T-helper 2 cell treated with Interferon-gamma antibody and Interleukin-4, amounts not matched to agents 5 μg/mL and 100 μg/mL, for 36 hours (primary cell): ENCODE measurements around the gene DAG1.

Experiments
- DNase-seq: peaks from one replicate; pipeline ENCODE4 v3.0.0; 2021; ENCODE audit warnings: low spot score
- H3K27ac Mint-ChIP-seq: one replicate; pipeline ENCODE4 v1.8.0; 2021; ENCODE audit warnings: mild to moderate bottlenecking, mixed read lengths
- H3K27me3 Mint-ChIP-seq: one replicate; pipeline ENCODE4 v1.8.0; 2021; ENCODE audit warnings: low read depth, mixed read lengths
- H3K36me3 Mint-ChIP-seq: one replicate; pipeline ENCODE4 v1.8.0; 2021; ENCODE audit warnings: low read depth, mixed read lengths
- H3K4me1 Mint-ChIP-seq: one replicate; pipeline ENCODE4 v1.8.0; 2021; ENCODE audit warnings: low read depth, mixed read lengths
- H3K4me3 Mint-ChIP-seq: one replicate; pipeline ENCODE4 v1.8.0; 2022; ENCODE audit warnings: mild to moderate bottlenecking, moderate library complexity, mixed read lengths
- H3K9me3 Mint-ChIP-seq: one replicate; pipeline ENCODE4 v1.8.0; 2021; ENCODE audit warnings: mixed read lengths

DAG1 gene

DNA sequence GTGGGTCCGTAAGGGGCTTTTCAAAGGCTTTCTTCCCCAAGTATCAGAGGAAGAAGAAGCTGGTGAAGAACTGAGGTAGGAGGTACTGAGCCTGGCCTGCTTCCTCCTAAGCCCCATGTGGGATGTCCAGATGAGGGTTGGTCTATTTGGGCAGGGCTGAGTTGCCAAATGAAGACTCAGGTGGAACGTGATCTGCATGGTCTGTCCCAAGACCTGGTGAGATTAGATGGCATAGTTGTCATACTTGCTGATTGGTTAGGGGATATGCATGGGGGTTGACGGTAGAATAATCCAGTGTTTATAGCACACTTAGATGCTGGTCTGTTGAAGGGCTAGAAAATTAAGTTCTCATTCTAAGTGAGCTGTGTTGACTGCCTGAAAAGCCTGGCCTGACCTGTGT lies 47.9 kb downstream of the DAG1 start:
- H3K36me3 Mint-ChIP-seq, result peaks cover 19% of the 10 kb centered on the region
- H3K4me3 Mint-ChIP-seq, result no peak overlapping the region
- H3K4me1 Mint-ChIP-seq, result peaks cover 3% of the 10 kb centered on the region
- H3K27me3 Mint-ChIP-seq, result no peaks in the 10 kb centered on the region
- no peak for DNase-seq
- H3K27ac Mint-ChIP-seq, result no peak overlapping the region
- H3K9me3 Mint-ChIP-seq, result no peaks in the 10 kb centered on the region

DNA sequence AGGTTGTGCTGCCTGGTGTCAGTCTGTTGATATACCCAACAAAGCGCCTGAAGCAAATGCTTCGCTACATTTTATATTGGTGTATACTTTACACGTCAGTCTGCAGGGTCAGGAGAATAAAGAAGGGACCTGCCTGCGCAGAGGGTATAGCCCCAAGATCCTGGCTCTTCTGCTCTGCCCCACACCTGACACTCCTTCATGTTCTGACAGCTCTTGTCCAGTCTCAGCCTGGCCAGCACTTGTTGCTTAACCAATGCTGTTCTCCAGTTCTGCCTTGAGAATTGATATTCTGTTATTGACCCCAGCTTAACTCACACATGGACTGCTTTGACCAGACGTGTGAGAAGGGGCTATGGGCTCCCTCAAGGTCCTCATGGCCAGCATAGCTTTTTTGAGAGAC lies 48.4 kb downstream of the DAG1 start:
- no peak for DNase-seq
- H3K4me3 Mint-ChIP-seq, result no peak overlapping the region
- H3K27ac Mint-ChIP-seq, result no peak overlapping the region
- peaks cover 3% of the 10 kb centered on the region for H3K4me1 Mint-ChIP-seq
- H3K9me3 Mint-ChIP-seq, result no peaks in the 10 kb centered on the region
- H3K36me3 Mint-ChIP-seq, result peaks cover 16% of the 10 kb centered on the region
- no peaks in the 10 kb centered on the region for H3K27me3 Mint-ChIP-seq

DNA sequence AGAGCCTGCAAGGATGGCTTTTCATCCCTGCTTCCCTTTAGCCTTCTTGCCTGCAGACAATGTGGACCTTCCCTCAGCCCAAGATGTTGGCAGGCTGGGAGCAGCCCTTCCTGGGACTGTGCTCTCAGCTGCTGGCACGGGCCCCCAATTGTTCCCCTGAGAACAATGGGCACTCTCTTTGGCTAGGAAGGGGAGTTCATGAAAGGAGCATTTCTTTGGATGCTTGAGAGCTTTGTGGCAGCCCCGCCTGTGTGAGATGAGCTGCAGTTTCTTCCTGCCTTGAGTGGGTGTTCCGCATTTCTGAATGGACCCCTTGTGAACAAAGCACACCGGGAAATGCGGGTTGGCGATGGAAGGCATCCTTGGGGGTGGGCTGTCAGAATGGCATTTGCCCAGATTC lies 49.2 kb downstream of the DAG1 start:
- H3K27me3 Mint-ChIP-seq, result no peaks in the 10 kb centered on the region
- peaks cover 3% of the 10 kb centered on the region for H3K4me1 Mint-ChIP-seq
- no peak for DNase-seq
- peaks cover 11% of the 10 kb centered on the region for H3K36me3 Mint-ChIP-seq
- H3K27ac Mint-ChIP-seq, result no peak overlapping the region
- H3K4me3 Mint-ChIP-seq, result no peak overlapping the region
- H3K9me3 Mint-ChIP-seq, result no peaks in the 10 kb centered on the region

DNA sequence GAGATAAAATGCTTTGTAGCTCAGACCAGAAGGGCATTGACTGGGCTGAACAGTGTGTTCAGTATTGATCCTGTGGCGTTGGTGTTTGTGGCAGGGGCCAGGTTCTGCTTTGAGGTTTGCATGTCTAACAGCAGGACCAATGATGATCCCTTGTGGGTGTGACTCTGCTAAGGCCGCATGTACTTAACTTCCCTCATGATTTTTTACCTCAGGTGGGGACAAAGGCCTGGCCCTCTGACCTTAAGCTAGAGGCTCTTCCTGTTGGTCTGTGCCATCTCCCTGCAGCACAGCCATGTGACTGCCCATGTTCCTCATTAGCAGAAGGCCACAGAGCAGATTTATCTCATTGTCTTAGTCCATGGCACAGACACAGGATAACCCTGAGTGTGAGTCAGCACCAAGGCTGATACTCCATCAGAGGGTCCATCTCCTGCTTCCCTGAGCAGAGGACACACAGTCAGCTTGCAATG lies 49.9 kb downstream of the DAG1 start:
- no peaks in the 10 kb centered on the region for H3K9me3 Mint-ChIP-seq
- H3K4me3 Mint-ChIP-seq, result no peak overlapping the region
- peaks cover 11% of the 10 kb centered on the region for H3K36me3 Mint-ChIP-seq
- H3K27me3 Mint-ChIP-seq, result no peaks in the 10 kb centered on the region
- no peak overlapping the region for H3K27ac Mint-ChIP-seq
- DNase-seq, result no peak
- H3K4me1 Mint-ChIP-seq, result peaks cover 3% of the 10 kb centered on the region

DNA sequence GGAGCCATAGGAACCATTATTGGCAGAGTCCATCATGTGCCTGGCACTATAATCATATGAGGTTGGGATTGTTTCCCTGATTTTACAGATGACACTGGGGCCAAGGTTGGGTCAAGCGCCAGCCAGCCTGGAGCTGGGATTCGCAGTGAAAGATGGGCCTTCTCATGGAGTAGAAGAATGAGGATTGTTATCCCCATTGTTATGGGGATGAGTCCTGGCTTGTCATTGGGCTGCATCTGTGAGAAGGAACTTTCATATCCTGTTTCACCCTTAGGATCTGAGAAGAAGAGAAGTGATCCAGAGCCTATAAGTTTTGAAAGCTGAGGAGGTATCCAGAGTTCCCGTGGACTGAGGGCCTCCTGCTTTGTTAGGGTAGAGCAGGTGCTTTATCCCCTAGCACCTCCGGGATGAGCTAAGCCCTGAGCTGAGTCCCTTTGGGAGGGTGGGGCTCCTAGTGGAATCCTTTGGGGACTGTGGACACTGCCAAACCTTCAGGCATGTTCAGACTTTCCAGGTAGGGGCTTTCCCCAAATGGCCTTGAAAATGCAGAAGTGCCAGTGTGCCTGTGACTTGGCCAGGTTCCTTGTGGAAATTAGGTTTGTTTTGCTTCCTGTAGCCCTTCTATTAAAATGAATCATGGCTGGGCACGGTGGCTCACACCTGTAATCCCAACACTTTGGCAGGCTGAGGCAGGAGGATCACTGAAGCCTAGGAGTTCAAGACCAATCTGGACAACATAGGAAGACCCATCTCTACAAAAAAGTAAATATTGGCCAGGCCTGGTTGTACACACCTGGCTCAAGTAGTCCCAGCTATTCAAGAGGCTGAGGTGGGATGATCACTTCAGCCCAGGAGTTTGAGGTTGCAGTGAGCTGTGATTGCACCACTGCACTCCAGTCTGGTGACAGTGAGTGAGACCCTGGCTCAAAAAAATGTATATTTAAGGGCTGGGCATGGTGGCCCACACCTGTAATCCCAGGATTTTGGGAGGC lies 54.0 kb downstream of the DAG1 start:
- peaks cover 3% of the 10 kb centered on the region for H3K4me1 Mint-ChIP-seq
- H3K27ac Mint-ChIP-seq, result no peak overlapping the region
- no peaks in the 10 kb centered on the region for H3K9me3 Mint-ChIP-seq
- no peaks in the 10 kb centered on the region for H3K27me3 Mint-ChIP-seq
- no peak overlapping the region for H3K4me3 Mint-ChIP-seq
- DNase-seq, result no peak
- H3K36me3 Mint-ChIP-seq, result no peaks in the 10 kb centered on the region

DNA sequence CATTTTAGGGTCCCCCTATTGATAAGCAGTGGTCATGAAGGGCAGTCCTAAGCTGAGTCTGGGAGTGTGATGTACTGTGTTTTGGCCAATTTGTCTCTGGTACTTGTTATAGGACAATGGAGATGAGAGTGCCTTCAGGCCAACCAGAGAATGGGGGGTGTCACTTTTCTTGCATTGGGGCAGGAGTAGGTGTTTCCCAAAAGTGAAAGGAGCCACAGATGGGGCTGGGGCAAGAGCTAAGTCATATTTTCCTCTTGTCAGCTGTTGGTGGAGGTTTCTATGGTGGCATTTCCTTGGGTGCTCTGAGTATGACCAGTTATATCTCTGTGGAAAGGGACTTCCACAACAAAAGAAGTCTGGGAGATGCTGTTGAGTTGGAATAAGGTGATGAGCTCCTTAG lies 59.5 kb downstream of the DAG1 start:
- H3K4me3 Mint-ChIP-seq, result no peak overlapping the region
- no peaks in the 10 kb centered on the region for H3K9me3 Mint-ChIP-seq
- peaks cover 17% of the 10 kb centered on the region for H3K36me3 Mint-ChIP-seq
- peak overlapping the region; percentile 52 for H3K27ac Mint-ChIP-seq
- H3K27me3 Mint-ChIP-seq, result no peaks in the 10 kb centered on the region
- peaks cover 5% of the 10 kb centered on the region for H3K4me1 Mint-ChIP-seq
- DNase-seq, result peak; percentile 44

DNA sequence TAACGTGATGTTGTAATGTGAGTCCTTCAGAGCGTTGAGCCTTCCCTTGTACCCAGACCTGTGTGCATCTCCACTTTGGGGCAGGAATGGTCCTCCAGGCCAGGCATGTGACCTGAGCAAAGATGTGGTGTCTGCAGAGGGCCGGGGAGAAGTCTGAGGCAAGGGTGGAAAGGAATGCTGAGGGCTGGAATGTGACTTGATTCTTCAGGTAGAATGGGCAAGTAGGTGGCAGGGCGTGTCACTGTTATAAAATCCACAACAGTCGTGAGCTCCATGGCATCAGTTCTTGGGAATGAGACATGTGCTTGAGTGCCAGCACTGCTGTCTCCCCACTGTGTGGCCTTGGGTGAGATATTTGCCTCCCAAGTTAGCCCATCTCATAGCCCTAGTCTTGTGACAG lies 60.2 kb downstream of the DAG1 start:
- Mint-ChIP-seq H3K4me1 (peaks cover 5% of the 10 kb centered on the region), H3K27me3 (no peaks in the 10 kb centered on the region), H3K27ac (no peak overlapping the region), H3K4me3 (no peak overlapping the region), H3K9me3 (no peaks in the 10 kb centered on the region), H3K36me3 (peaks cover 18% of the 10 kb centered on the region)
- DNase-seq, result no peak

GRCh38 chr3:49530701-49531100 lies 60.6 kb downstream of the DAG1 start:
- no peak for DNase-seq
- H3K4me1 Mint-ChIP-seq, result peaks cover 5% of the 10 kb centered on the region
- H3K36me3 Mint-ChIP-seq, result peaks cover 18% of the 10 kb centered on the region
- H3K27ac Mint-ChIP-seq, result no peak overlapping the region
- H3K27me3 Mint-ChIP-seq, result no peaks in the 10 kb centered on the region
- H3K4me3 Mint-ChIP-seq, result no peak overlapping the region
- H3K9me3 Mint-ChIP-seq, result no peaks in the 10 kb centered on the region

DNA sequence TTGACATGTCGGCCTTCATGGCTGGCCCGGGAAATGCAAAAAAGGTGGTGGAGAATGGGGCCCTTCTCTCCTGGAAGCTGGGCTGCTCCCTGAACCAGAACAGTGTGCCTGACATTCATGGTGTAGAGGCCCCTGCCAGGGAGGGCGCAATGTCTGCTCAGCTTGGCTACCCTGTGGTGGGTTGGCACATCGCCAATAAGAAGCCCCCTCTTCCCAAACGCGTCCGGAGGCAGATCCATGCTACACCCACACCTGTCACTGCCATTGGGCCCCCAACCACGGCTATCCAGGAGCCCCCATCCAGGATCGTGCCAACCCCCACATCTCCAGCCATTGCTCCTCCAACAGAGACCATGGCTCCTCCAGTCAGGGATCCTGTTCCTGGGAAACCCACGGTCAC lies 61.2 kb downstream of the DAG1 start:
- Mint-ChIP-seq H3K27me3 (no peaks in the 10 kb centered on the region), H3K27ac (no peak overlapping the region), H3K4me3 (no peak overlapping the region), H3K4me1 (peaks cover 5% of the 10 kb centered on the region), H3K36me3 (peaks cover 18% of the 10 kb centered on the region), H3K9me3 (no peaks in the 10 kb centered on the region)
- no peak for DNase-seq

- no peaks in the 10 kb centered on the region for H3K27me3 Mint-ChIP-seq
- H3K4me3 Mint-ChIP-seq, result no peak overlapping the region
- H3K9me3 Mint-ChIP-seq, result no peaks in the 10 kb centered on the region
- H3K4me1 Mint-ChIP-seq, result peaks cover 5% of the 10 kb centered on the region
- peaks cover 18% of the 10 kb centered on the region for H3K36me3 Mint-ChIP-seq
- no peak for DNase-seq
- no peak overlapping the region for H3K27ac Mint-ChIP-seq
Measured at GRCh38 chr3:49531715-49532114, 61.6 kb downstream of the DAG1 start.

GRCh38 chr3:49533031-49533430 lies 63.0 kb downstream of the DAG1 start:
- no peak overlapping the region for H3K27ac Mint-ChIP-seq
- peaks cover 18% of the 10 kb centered on the region for H3K36me3 Mint-ChIP-seq
- no peaks in the 10 kb centered on the region for H3K27me3 Mint-ChIP-seq
- no peak overlapping the region for H3K4me3 Mint-ChIP-seq
- H3K4me1 Mint-ChIP-seq, result peaks cover 5% of the 10 kb centered on the region
- no peak for DNase-seq
- H3K9me3 Mint-ChIP-seq, result no peaks in the 10 kb centered on the region

DNA sequence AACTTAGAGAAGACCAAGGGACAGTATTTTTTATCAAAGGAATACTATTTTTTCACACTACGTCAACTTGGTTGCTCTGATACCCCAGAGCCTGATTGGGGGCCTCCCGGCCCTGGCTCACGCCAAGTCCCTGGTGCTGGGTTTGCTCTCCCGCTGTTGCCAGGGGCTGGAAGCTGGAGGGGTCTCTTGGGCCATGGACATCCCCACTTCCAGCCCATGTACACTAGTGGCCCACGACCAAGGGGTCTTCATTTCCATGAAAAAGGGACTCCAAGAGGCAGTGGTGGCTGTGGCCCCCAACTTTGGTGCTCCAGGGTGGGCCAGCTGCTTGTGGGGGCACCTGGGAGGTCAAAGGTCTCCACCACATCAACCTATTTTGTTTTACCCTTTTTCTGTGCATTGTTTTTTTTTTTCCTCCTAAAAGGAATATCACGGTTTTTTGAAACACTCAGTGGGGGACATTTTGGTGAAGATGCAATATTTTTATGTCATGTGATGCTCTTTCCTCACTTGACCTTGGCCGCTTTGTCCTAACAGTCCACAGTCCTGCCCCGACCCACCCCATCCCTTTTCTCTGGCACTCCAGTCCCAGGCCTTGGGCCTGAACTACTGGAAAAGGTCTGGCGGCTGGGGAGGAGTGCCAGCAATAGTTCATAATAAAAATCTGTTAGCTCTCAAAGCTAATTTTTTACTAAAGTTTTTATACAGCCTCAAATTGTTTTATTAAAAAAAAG lies 63.9 kb downstream of the DAG1 start:
- Mint-ChIP-seq H3K27ac (no peak overlapping the region), H3K9me3 (no peaks in the 10 kb centered on the region), H3K36me3 (peaks cover 18% of the 10 kb centered on the region), H3K4me1 (peaks cover 5% of the 10 kb centered on the region), H3K4me3 (no peak overlapping the region), H3K27me3 (no peaks in the 10 kb centered on the region)
- no peak for DNase-seq

GRCh38 chr3:49534581-49535441 lies 64.7 kb downstream of the DAG1 start:
- DNase-seq, result no peak
- peaks cover 18% of the 10 kb centered on the region for H3K36me3 Mint-ChIP-seq
- no peak overlapping the region for H3K4me3 Mint-ChIP-seq
- no peaks in the 10 kb centered on the region for H3K27me3 Mint-ChIP-seq
- H3K27ac Mint-ChIP-seq, result no peak overlapping the region
- peaks cover 2% of the 10 kb centered on the region for H3K4me1 Mint-ChIP-seq
- H3K9me3 Mint-ChIP-seq, result no peaks in the 10 kb centered on the region
